BE2C (cell line): ENCODE data around the gene CP.
A peak's percentile ranks its signal among the peaks of the same experiment; 100 is the strongest.

Experiments used
- DNase-seq: peaks from one replicate; pipeline ENCODE4 v3.0.0-alpha.2; 2020
- H3K27me3 ChIP-seq: fragments of 250-450 bp; sonication (Bioruptor Pico); 2 replicates; pipeline ENCODE4 v1.5.1; 2020; ENCODE audit warnings: mild to moderate bottlenecking
- H3K36me3 ChIP-seq: fragments of 250-450 bp; sonication (Bioruptor Pico); 2 replicates; pipeline ENCODE4 v1.5.1; 2020; ENCODE audit warnings: mild to moderate bottlenecking
- H3K4me1 ChIP-seq: fragments of 250-450 bp; sonication (Bioruptor Pico); 2 replicates; pipeline ENCODE4 v1.5.1; 2020
- H3K4me3 ChIP-seq: 2 replicates; pipeline ENCODE4 v1.5.1; 2011; ENCODE audit warnings: low read depth, low read length
- H3K9me3 ChIP-seq: fragments of 250-450 bp; sonication (Bioruptor Pico); 2 replicates; pipeline ENCODE4 v1.5.1; 2020
- CTCF ChIP-seq: IDR thresholded peaks from 2 replicates; pipeline ENCODE4 v1.5.1; 2012; ENCODE audit warnings: mild to moderate bottlenecking, low read depth, low read length

CP gene

DNA sequence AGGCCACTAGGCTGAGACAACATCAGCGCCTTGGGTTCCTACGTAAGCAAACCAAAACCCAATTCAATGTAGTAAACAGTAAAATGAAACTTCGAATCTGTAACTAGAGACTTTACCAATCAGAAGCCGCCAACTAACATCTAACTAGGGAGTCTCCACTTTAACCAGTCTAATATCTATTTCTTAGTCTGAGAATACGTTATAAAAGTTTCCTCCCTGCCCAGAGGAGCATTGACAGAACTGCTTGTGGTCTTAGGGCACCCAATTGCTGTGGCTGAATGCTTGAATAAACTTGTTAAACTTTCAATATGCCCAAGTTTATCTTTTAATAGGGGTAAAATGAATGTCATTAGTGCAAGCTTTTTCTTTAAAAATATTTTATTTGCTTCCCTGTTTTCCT lies 4.3 kb downstream of the CP start:
- TF ChIP-seq CTCF, result no peak
- no peak for DNase-seq
- Histone ChIP-seq H3K9me3 (no peaks in the 10 kb centered on the region), H3K4me1 (peaks cover 8% of the 10 kb centered on the region; the same call in 1 of the 2 replicates), H3K4me3 (no peak overlapping the region), H3K27me3 (no peaks in the 10 kb centered on the region), H3K36me3 (no peaks in the 10 kb centered on the region)

- H3K27me3 ChIP-seq, result no peaks in the 10 kb centered on the region
- H3K4me3 ChIP-seq, result no peak overlapping the region
- TF ChIP-seq CTCF, result no peak
- DNase-seq, result peak; percentile 53
- H3K36me3 ChIP-seq, result no peaks in the 10 kb centered on the region
- peaks cover 8% of the 10 kb centered on the region; the same call in 1 of the 2 replicates for H3K4me1 ChIP-seq
- H3K9me3 ChIP-seq, result no peaks in the 10 kb centered on the region
Measured at GRCh38 chr3:149216193-149216869, 5.3 kb downstream of the CP start.

- no peak overlapping the region for H3K4me3 ChIP-seq
- peaks cover 8% of the 10 kb centered on the region; the same call in 1 of the 2 replicates for H3K4me1 ChIP-seq
- no peaks in the 10 kb centered on the region for H3K9me3 ChIP-seq
- H3K27me3 ChIP-seq, result no peaks in the 10 kb centered on the region
- TF ChIP-seq CTCF, result no peak
- no peaks in the 10 kb centered on the region for H3K36me3 ChIP-seq
- DNase-seq, result no peak
Measured at GRCh38 chr3:149215515-149215914, 6.1 kb downstream of the CP start.

DNA sequence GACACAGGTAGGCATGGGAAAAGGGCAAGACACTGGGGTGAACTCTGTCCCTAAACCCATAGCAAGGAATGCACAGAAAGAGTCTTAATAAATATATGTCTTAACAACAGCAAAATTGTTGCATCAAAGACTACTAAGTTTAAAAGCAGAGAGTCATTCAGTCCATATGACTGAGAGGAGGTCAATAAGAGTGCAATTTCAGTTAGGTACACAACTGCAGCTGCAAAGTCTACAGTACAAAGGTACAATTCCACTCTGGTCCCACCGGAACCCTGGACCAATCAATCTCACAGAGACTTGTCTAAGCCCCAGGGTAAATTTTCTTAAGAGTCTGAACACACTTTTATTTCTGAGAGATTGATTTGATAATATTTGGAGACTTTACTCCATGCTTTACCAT lies 6.9 kb downstream of the CP start:
- Histone ChIP-seq H3K36me3 (no peaks in the 10 kb centered on the region), H3K9me3 (no peaks in the 10 kb centered on the region), H3K27me3 (no peaks in the 10 kb centered on the region), H3K4me3 (no peak overlapping the region), H3K4me1 (peaks cover 8% of the 10 kb centered on the region; the same call in 1 of the 2 replicates)
- TF ChIP-seq CTCF, result no peak
- DNase-seq, result no peak

DNA sequence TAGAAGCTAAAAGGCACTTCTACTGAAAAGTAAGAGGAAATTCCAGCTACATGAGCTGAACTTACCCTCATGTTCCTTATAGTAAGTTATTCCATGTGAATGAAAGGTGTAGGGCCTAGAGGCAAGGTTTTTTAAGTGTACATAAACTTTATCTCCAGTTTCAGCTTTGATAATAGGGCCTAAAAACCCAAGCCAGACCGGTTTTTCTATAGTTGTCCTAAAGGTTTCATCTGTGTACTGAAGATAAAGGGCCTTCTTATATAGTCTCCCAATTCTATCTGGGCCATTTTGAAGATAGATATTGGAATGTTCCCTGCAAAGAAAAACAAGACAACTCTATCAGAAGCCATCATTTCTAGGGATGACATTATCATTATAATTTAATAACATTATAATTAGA lies 9.2 kb downstream of the CP start:
- Histone ChIP-seq H3K4me3 (no peak overlapping the region), H3K36me3 (no peaks in the 10 kb centered on the region), H3K27me3 (no peaks in the 10 kb centered on the region), H3K9me3 (no peaks in the 10 kb centered on the region), H3K4me1 (peaks cover 8% of the 10 kb centered on the region; the same call in 1 of the 2 replicates)
- TF ChIP-seq CTCF, result no peak
- no peak for DNase-seq

- peaks cover 3% of the 10 kb centered on the region; the same call in 1 of the 2 replicates for H3K4me1 ChIP-seq
- no peaks in the 10 kb centered on the region for H3K9me3 ChIP-seq
- H3K4me3 ChIP-seq, result no peak overlapping the region
- H3K27me3 ChIP-seq, result no peaks in the 10 kb centered on the region
- H3K36me3 ChIP-seq, result no peaks in the 10 kb centered on the region
- TF ChIP-seq CTCF, result no peak
- no peak for DNase-seq
Measured at GRCh38 chr3:149209431-149209830, 12.2 kb downstream of the CP start.
